Right ventricle myocardium superior (tissue), 1 donor: ENCODE results near the gene MLN. TPM values are rescaled to one million over a fixed set of nuclear protein-coding genes. Genes with fewer than 3 reads are reported as not detected.
A peak's percentile ranks its signal among the peaks of the same experiment; 100 is the strongest.

Experiments used
- ATAC-seq: fragments of 200-7000 bp; cut with Tn5 transposase; one replicate; pipeline ENCODE4 v1.9.1; 2020; ENCODE audit warnings: mild to moderate bottlenecking; ENCODE audit not compliant: poor library complexity
- DNase-seq: peaks from one replicate; pipeline ENCODE4 v3.0.0-alpha.2; 2020
- intact Hi-C: fragments of 100-400 bp; cut with DNase I; formaldehyde crosslinking; loops from one replicate; pipeline ENCODE4 v1.11.2; 2022
- long read RNA-seq: library from polyadenylated mRNA; unstranded; transcript quantifications from one replicate; pipeline ENCODE4 v2.0.0, GENCODE V29; 2021
- total RNA-seq: library from RNA; stranded (reverse); fragmentation: NEBNext Ultra II Directional; extraction: Animal tissue kit (Norgen Biotek cat#: 25700); gene quantifications from one replicate; pipeline ENCODE4 v1.2.1, GENCODE V29; 2021
- donor health status: DM: no; HTN: yes; CAD: no; lungs with severe emphysema.

The MLN gene, protein sequence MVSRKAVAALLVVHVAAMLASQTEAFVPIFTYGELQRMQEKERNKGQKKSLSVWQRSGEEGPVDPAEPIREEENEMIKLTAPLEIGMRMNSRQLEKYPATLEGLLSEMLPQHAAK
- not detected for total RNA-seq
- long read RNA-seq: 0 reads

DNA sequence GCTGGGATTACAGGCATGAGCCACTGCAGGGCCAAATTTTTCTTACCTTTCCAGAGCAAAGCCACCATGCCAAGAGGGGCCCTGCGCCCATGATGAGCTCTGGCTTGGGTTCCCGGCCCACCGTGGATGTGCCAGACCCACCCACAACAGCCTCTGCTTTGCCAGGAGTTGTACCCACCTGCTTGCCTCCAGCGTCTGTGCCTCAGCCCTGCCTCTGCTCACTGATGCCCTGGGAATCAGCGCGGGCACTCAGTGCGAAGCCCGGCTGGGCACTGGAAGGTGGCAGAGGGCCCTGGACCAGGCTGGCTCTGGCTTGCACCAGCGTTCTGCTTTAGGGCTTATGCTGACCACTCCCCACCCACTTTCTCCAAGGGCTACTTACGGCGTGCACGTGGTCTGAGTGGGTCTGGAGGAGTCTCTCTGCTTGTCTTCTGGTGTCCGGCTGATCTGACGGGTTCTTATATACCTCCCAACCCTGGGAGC lies at the start of gene MLN:
Gene MLN (minus strand): TSS at position 433 of the 483 bp plus-strand sequence. CDS start 2,840 bp downstream, outside the sequence.
- DNase-seq (peak; percentile 30), ATAC-seq (no peak)
- intact Hi-C loops: no loop called here

GRCh38 chr6:33853026-33853425 lies 49.2 kb upstream of the MLN start:
- DNase-seq: no peak
- ATAC-seq: no peak
- intact Hi-C loops: no loop called here

DNA sequence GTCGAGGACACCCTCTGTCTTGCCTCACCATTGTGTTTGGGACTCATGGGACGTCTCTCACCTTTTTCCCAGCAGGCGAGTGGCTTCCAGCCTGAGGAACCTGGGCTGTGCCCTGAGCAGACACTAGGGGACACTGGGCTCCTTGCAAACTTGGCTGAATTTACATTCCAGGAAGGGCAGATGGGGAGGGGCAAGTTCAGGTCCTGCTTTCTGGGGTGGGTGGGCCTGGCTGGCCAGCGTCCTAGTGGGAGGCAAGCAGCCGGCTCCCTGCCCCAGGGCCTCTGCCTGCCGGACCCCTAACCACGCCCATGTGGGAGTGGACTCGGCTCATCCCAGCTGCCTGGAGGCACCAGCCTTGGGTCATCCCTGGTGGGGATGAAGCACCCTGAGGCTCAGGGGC lies 48.2 kb upstream of the MLN start:
- peak; percentile 62 for ATAC-seq
- no peak for DNase-seq

DNA sequence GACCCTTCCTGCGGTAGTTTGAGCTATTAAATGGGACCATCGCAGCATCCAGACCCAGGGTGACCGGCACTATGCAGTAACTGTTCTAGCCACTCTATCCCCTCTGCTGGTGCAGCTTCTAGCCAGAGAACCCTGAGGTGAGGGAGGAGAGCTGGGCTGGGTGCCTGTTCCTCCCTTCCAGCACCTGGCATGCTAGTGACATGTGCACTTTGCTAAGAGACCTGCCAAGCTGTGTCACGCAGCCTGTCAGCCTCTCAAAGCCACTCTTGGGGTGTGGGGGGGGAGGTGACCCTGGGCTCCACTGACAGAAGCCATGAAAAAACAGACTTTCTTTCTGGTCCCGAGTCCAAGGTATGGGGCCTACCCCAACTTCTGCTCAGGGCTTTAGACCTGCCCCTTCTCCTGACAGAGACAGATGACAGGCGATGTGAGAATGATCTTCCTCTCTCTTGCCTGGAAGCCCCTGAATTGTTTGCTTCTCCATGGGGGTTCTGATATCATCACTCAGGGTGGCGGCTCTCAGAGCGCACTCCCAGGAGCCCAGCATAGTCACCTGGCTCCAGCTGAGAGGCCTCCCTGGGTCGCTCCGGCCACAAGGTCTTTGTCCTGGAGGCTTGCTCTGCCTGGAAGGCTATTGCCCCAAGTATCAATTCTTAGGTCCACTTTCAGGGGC lies 47.2 kb upstream of the MLN start:
- ATAC-seq (peak; percentile 86), DNase-seq (peak; percentile 60)
- intact Hi-C loops: no loop called here

More for the DNA sequence above, 48.2 kb upstream of the MLN start:
- intact Hi-C loops: no loop called here

- ATAC-seq: no peak
- no peak for DNase-seq
- intact Hi-C loops: no loop called here
Observed at GRCh38 chr6:33850296-33850695, 46.5 kb upstream of the MLN start.

GRCh38 chr6:33849500-33850075 lies 45.8 kb upstream of the MLN start:
- intact Hi-C loops: no loop called here
- ATAC-seq (no peak), DNase-seq (no peak)

DNA sequence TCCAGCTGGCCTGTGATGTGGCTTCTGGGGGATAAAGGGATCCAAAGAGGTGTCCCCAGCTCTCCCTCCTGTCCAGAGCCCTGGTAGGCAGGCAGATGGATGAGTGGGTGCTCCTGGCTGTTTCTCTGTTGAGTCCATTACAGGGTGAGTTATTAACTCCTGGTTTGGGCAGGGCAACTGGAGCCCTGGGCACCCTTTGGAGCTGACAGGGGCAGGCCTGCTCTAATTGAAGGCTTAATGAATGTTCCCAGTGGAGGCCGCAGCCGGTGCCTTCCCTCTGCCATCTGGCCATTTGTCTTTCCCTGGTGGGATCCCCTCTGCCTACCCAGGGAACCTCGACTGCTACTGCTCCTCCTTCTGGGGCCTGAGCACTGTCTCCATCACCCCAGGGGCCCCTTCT lies 44.7 kb upstream of the MLN start:
- intact Hi-C loops: no loop called here
- ATAC-seq (no peak), DNase-seq (no peak)

DNA sequence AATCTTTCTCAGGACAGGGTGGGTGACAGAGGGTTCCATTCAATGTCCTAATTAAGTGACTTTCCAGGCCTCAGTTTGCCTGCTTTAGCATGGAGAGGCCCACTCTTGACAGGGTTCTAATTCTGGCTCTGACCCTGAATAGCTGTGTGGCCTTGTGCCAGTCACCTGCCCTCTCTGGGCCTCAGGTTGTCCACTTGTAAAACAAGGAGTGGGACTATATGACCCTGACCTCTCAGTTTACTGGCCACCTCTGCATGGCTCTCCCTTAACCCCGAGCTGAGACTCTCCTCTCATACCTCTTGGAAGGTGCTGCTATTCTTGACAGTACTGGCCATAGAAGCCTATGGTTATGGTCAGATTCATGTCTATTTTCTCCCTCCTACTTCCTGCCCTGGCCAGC lies 44.1 kb upstream of the MLN start:
- DNase-seq (no peak), ATAC-seq (no peak)
- intact Hi-C loops: no loop called here

- ATAC-seq (no peak), DNase-seq (no peak)
- intact Hi-C loops: no loop called here
Observed at GRCh38 chr6:33847078-33847477, 43.3 kb upstream of the MLN start.

GRCh38 chr6:33846226-33846625 lies 42.4 kb upstream of the MLN start:
- ATAC-seq: no peak
- intact Hi-C loops: no loop called here
- DNase-seq: no peak

DNA sequence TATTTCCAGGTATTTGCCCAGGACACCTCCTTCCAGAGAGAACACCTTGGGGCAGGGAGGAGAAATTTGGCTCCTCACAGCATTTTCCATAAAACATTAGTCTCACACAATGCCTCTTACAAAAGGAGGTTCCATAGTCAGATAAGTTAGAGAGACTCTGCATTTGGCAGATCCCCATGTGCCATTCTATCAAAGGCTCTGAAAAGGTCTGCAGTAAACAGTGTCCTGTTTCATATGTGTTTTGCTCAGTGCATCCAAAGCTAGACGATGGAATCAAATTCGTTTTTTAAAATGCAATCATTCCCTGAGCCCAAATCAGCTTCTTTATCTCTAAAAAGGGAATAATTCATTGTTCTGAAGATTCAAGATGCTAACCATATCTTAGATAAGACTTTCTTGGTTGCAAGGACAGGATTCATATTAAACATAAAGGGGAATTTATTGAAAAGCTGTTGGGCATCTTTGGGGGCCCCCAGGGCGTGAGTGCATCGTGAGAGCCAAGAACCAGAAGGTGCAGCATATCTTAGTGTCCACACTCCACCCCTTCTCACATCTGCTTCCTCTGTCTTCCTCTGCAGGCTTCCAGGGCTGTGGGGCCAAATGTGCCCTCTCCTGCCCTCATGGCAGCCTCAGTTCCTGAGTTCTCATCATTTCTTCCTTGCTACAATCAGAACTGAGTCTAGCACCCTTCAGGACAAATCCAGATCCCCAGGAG lies 41.4 kb upstream of the MLN start:
- ATAC-seq: no peak
- no peak for DNase-seq
- intact Hi-C loops: no loop called here

- no peak for ATAC-seq
- no peak for DNase-seq
- intact Hi-C loops: no loop called here
Observed at GRCh38 chr6:33843131-33844121, 39.6 kb upstream of the MLN start.

- DNase-seq (no peak), ATAC-seq (no peak)
- intact Hi-C loops: no loop called here
Observed at GRCh38 chr6:33841868-33842267, 38.1 kb upstream of the MLN start.

- intact Hi-C loops: no loop called here
Observed at GRCh38 chr6:33841070-33841469, 37.3 kb upstream of the MLN start.

DNA sequence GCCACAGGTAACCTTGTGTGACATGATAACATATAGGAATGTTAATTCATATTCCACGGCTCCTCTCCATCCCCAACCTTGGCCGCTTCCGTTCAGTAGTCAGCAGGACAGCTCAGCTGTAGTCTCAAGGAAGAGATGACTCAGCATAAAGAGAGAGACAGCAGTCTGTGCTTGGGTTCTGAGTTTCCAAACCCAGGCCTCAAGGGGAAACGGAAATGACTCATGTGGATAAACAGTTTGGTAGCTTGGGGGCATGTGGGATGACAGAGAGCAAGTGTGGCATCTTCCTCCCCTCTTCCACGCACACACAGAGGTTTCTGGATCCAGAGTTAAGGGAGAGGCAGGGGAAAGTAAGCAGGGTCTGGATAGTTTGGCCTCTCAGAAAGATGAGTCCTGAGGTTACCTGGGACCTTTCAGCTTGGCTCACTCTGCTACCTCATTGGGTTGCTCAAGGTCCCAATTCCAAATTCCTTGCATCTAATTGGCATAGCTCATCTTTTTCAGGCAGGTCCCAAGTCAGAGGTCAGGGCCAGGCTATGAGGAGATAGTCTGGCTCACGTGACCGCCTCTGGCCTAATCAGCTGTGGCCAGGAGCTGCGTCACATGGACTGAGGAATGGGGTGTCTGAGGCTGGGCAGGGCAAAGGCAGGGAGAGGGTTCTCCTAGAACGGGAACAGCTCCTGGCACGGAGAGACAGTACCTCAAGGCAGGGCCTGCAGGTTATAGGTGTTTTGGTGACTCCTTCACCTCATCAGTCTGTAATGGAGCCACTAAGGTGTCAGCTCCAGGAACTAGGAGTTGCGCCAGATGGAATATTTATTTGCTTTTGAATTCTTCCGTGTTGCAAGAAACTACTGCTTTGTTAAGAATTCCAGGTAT lies 36.5 kb upstream of the MLN start:
- ATAC-seq: peak; percentile 59
- no peak for DNase-seq
- intact Hi-C loops: no loop called here

More at GRCh38 chr6:33841070-33841469, 37.3 kb upstream of the MLN start:
- no peak for ATAC-seq
- DNase-seq: no peak

GRCh38 chr6:33839399-33840047 lies 35.7 kb upstream of the MLN start:
- DNase-seq (no peak), ATAC-seq (no peak)
- intact Hi-C loops: no loop called here

DNA sequence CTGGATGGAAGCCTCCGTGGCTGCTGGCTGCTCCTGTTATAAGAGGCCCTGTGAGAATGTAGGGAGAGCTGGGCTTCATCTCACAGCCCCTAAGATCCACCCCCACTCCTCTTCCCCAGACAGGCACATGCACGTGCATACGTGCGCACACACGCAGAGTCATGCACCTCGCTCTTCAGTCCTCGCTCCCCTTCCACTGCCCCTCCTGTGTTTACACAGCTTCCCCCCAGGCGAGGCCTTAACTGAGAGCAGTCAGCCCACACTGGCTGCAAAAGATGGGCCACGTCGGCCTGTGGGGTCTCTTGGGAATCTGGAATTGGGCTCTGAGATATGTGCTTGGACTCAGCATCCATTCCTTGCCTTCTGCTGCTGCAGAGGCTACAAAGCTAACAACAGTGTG lies 35.2 kb upstream of the MLN start:
- no peak for ATAC-seq
- intact Hi-C loops: no loop called here
- DNase-seq: no peak
